Measurements from ENCODE around the gene TCEA2. TPM values are rescaled to one million over a fixed set of nuclear protein-coding genes. Genes with fewer than 3 reads are reported as not detected.
"Not testable (repeated sequence)": the region's sequence is repeated elsewhere in the genome, so short reads cannot be mapped to it uniquely, and the experiment has no call there.

Gene TCEA2
- total and polyA plus RNA-seq, 5 experiments from 2014 or later = 22.5 to 42.7 (median 33.0) TPM

GRCh38 chr20:64083804-64084684 lies 21.0 kb downstream of the TCEA2 start, which contains the start of gene LKAAEAR1:
LKAAEAR1 (minus strand) TSS chr20:64084398; CDS start chr20:64084219, 179 bp downstream.
- peak; percentile 3 to 7 for ATAC-seq
- peaks cover 17 to 42% (median 36%) of the 10 kb centered on the region in 4 donors for H3K4me1 Mint-ChIP-seq
- peak within 1 kb of the TSS in 8 of 10 donors; percentile 49 to 89 (median 70) for H3K27ac Mint-ChIP-seq
- POLR2A ChIA-PET = interaction anchor here (1.1 to 2.3 kb wide), 6 partner anchors 16 to 171 kb away, joined by 4 to 13 read pairs (median 6); partner anchors contain the start of genes C20orf204, PCMTD2 and PRPF6
- peaks cover 0 to 12% (median 0%) of the 10 kb centered on the region in 9 donors for H3K9me3 Mint-ChIP-seq
- peaks cover 0 to 6% (median 1%) of the 10 kb centered on the region in 5 donors for H3K27me3 Mint-ChIP-seq
- no peak for DNase-seq
- peaks cover 0 to 3% (median 0%) of the 10 kb centered on the region in 3 donors for H3K36me3 Mint-ChIP-seq
- peak within 1 kb of the TSS; percentile 77 to 94 (median 90) for H3K4me3 Mint-ChIP-seq

- Mint-ChIP-seq H3K9me3 (peaks cover 0 to 12% (median 0%) of the 10 kb centered on the region in 9 donors), H3K4me1 (peaks cover 15 to 41% (median 36%) of the 10 kb centered on the region in 4 donors), H3K27ac (peak overlapping the region in 2 of 10 donors; percentile 63 to 89), H3K27me3 (peaks cover 0 to 6% (median 1%) of the 10 kb centered on the region in 5 donors), H3K4me3 (peak overlapping the region; percentile 77 to 94 (median 90)), H3K36me3 (peaks cover 0 to 3% (median 0%) of the 10 kb centered on the region in 3 donors)
- no peak for ATAC-seq
- POLR2A ChIA-PET = interaction anchor here (1.1 to 2.3 kb wide), 4 partner anchors 36 to 171 kb away, joined by 4 to 13 read pairs (median 8); partner anchors contain the start of genes C20orf204 and PCMTD2
- DNase-seq = no peak
Measured at GRCh38 chr20:64084685-64085152, 21.7 kb downstream of the TCEA2 start.

GRCh38 chr20:64086801-64087200 lies 23.8 kb downstream of the TCEA2 start:
- Mint-ChIP-seq H3K9me3 (peaks cover 0 to 12% (median 0%) of the 10 kb centered on the region in 9 donors), H3K4me3 (no peak overlapping the region), H3K27ac (no peak overlapping the region), H3K4me1 (peaks cover 14 to 23% (median 21%) of the 10 kb centered on the region in 4 donors), H3K27me3 (peaks cover 0 to 6% (median 1%) of the 10 kb centered on the region in 5 donors), H3K36me3 (peaks cover 0 to 3% (median 0%) of the 10 kb centered on the region in 3 donors)
- no peak for DNase-seq
- ATAC-seq = no peak
- POLR2A ChIA-PET = no interaction called here

- not testable (repeated sequence) for H3K4me3 Mint-ChIP-seq
Measured at GRCh38 chr20:64087226-64087825, 24.3 kb downstream of the TCEA2 start.

GRCh38 chr20:64088586-64088985 lies 25.6 kb downstream of the TCEA2 start:
- DNase-seq, H3K27ac Mint-ChIP-seq, H3K36me3 Mint-ChIP-seq, POLR2A ChIA-PET, ATAC-seq, H3K4me3 Mint-ChIP-seq, H3K27me3 Mint-ChIP-seq: not testable (repeated sequence)
- peaks cover 5 to 13% (median 6%) of the 10 kb centered on the region in 4 donors for H3K4me1 Mint-ChIP-seq
- peaks cover 0 to 12% (median 0%) of the 10 kb centered on the region in 9 donors for H3K9me3 Mint-ChIP-seq

More at GRCh38 chr20:64087226-64087825, 24.3 kb downstream of the TCEA2 start:
- H3K27ac Mint-ChIP-seq, ATAC-seq, H3K27me3 Mint-ChIP-seq, DNase-seq, POLR2A ChIA-PET, H3K36me3 Mint-ChIP-seq: not testable (repeated sequence)
- H3K9me3 Mint-ChIP-seq = peaks cover 0 to 12% (median 0%) of the 10 kb centered on the region in 9 donors
- H3K4me1 Mint-ChIP-seq = peaks cover 10 to 21% (median 17%) of the 10 kb centered on the region in 4 donors

GRCh38 chr20:64090165-64090564 lies 27.2 kb downstream of the TCEA2 start:
- no peak overlapping the region for H3K27ac Mint-ChIP-seq
- no peak for DNase-seq
- POLR2A ChIA-PET = no interaction called here

GRCh38 chr20:64091340-64091739 lies 28.3 kb downstream of the TCEA2 start:
- H3K27me3 Mint-ChIP-seq = no peaks in the 10 kb centered on the region
- no peak for DNase-seq
- ATAC-seq = no peak
- POLR2A ChIA-PET = no interaction called here
- peaks cover 0 to 3% (median 0%) of the 10 kb centered on the region in 3 donors for H3K36me3 Mint-ChIP-seq
- peak overlapping the region in 1 of 10 donors; percentile 34 for H3K4me3 Mint-ChIP-seq
- peaks cover 0 to 10% (median under 1%) of the 10 kb centered on the region in 9 donors for H3K9me3 Mint-ChIP-seq
- peaks cover 0 to 6% (median 2%) of the 10 kb centered on the region in 4 donors for H3K4me1 Mint-ChIP-seq
- H3K27ac Mint-ChIP-seq = no peak overlapping the region

More at GRCh38 chr20:64090165-64090564, 27.2 kb downstream of the TCEA2 start:
- Mint-ChIP-seq H3K9me3 (peaks cover 0 to 12% (median 0%) of the 10 kb centered on the region in 9 donors), H3K4me1 (peaks cover 0 to 7% (median 2%) of the 10 kb centered on the region in 4 donors), H3K27me3 (peaks cover 0 to 3% (median 0%) of the 10 kb centered on the region in 5 donors), H3K36me3 (peaks cover 0 to 3% (median 0%) of the 10 kb centered on the region in 3 donors), H3K4me3 (no peak overlapping the region)
- no peak for ATAC-seq

- no peak for DNase-seq
- Mint-ChIP-seq H3K36me3 (peaks cover under 1 to 2% (median under 1%) of the 10 kb centered on the region in 3 donors), H3K4me3 (peak overlapping the region in 1 of 10 donors; percentile 34), H3K4me1 (peaks cover 0 to 6% (median 3%) of the 10 kb centered on the region in 4 donors), H3K27ac (no peak overlapping the region), H3K9me3 (peaks cover 0 to 7% (median 4%) of the 10 kb centered on the region in 9 donors), H3K27me3 (no peaks in the 10 kb centered on the region)
- ATAC-seq = no peak
- POLR2A ChIA-PET = no interaction called here
Measured at GRCh38 chr20:64091770-64092169, 28.8 kb downstream of the TCEA2 start.

- peak in 1 of 2 donors; percentile 42 for ATAC-seq
- H3K4me3 Mint-ChIP-seq = no peak overlapping the region
Measured at GRCh38 chr20:64092258-64093012, 29.4 kb downstream of the TCEA2 start.

GRCh38 chr20:64093013-64093503 lies 30.1 kb downstream of the TCEA2 start:
- ATAC-seq (no peak), DNase-seq (no peak)
- POLR2A ChIA-PET = no interaction called here
- peaks cover 0 to 5% (median 3%) of the 10 kb centered on the region in 3 donors for H3K36me3 Mint-ChIP-seq
- H3K27ac Mint-ChIP-seq = peak overlapping the region in 1 of 10 donors; percentile 70
- no peaks in the 10 kb centered on the region for H3K27me3 Mint-ChIP-seq
- H3K9me3 Mint-ChIP-seq = peaks cover 0 to 11% (median 2%) of the 10 kb centered on the region in 9 donors
- H3K4me3 Mint-ChIP-seq = no peak overlapping the region
- H3K4me1 Mint-ChIP-seq = peaks cover 0 to 6% (median 4%) of the 10 kb centered on the region in 4 donors

More at GRCh38 chr20:64092258-64093012, 29.4 kb downstream of the TCEA2 start:
- Mint-ChIP-seq H3K9me3 (peaks cover 0 to 11% (median 2%) of the 10 kb centered on the region in 9 donors), H3K27ac (no peak overlapping the region), H3K4me1 (peaks cover 0 to 6% (median 4%) of the 10 kb centered on the region in 4 donors), H3K27me3 (no peaks in the 10 kb centered on the region), H3K36me3 (peaks cover 0 to 5% (median 3%) of the 10 kb centered on the region in 3 donors)
- POLR2A ChIA-PET = no interaction called here
- no peak for DNase-seq

- Mint-ChIP-seq H3K9me3 (peaks cover 0 to 11% (median 0%) of the 10 kb centered on the region in 9 donors), H3K4me1 (peaks cover 5 to 14% (median 7%) of the 10 kb centered on the region in 4 donors), H3K27ac (no peak overlapping the region), H3K4me3 (no peak overlapping the region), H3K36me3 (peaks cover 0 to 5% (median 3%) of the 10 kb centered on the region in 3 donors), H3K27me3 (no peaks in the 10 kb centered on the region)
- ATAC-seq = no peak
- POLR2A ChIA-PET = no interaction called here
- DNase-seq = no peak
Measured at GRCh38 chr20:64095455-64095854, 32.5 kb downstream of the TCEA2 start.

Measured in naive thymus-derived CD8-positive, alpha-beta T cell (primary cell).